T-helper 2 cell treated with Interferon-gamma antibody and Interleukin-4, amounts not matched to agents 100 ng/mL and 5 ng/mL, for 36 hours (primary cell): Measurements from ENCODE around the gene GPR153. TPM values are rescaled to one million over a fixed set of nuclear protein-coding genes. Genes with fewer than 3 reads are reported as not detected.

ENCODE experiments used
- intact Hi-C: fragments of 100-400 bp; cut with micrococcal nuclease; formaldehyde crosslinking; loops from one replicate; pipeline ENCODE4 v1.15.1; 2023
- total RNA-seq: library from RNA; stranded (reverse); gene quantifications from 2 replicates; pipeline ENCODE4 v1.2.3, GENCODE V29; 2022

GPR153 gene
- total RNA-seq, 1 donor from 2014 or later = 0.50 TPM

GRCh38 chr1:6287029-6287428 lies 26.1 kb upstream of the GPR153 start:
- intact Hi-C loops = no loop called here

GRCh38 chr1:6286266-6286665 lies 25.4 kb upstream of the GPR153 start:
- intact Hi-C loops = no loop called here

GRCh38 chr1:6285336-6285735 lies 24.4 kb upstream of the GPR153 start:
- intact Hi-C loops = no loop called here

GRCh38 chr1:6282577-6283270 lies 21.8 kb upstream of the GPR153 start:
- intact Hi-C loops = no loop called here

- intact Hi-C loops = no loop called here
These were observed 20.9 kb upstream of the GPR153 start for GRCh38 chr1:6281511-6282402.

GRCh38 chr1:6280761-6281451 lies 20.0 kb upstream of the GPR153 start:
- intact Hi-C loops = no loop called here

- intact Hi-C loops = no loop called here
These were observed 18.9 kb upstream of the GPR153 start for GRCh38 chr1:6279613-6280383.

GRCh38 chr1:6279066-6279465 lies 18.2 kb upstream of the GPR153 start:
- intact Hi-C loops = no loop called here

GRCh38 chr1:6278263-6278662 lies 17.4 kb upstream of the GPR153 start:
- intact Hi-C loops = no loop called here

- intact Hi-C loops = no loop called here
These were observed 16.1 kb upstream of the GPR153 start for GRCh38 chr1:6276811-6277555.

- intact Hi-C loops = no loop called here
These were observed 15.2 kb upstream of the GPR153 start for GRCh38 chr1:6275826-6276782.

- intact Hi-C loops = no loop called here
These were observed 13.8 kb upstream of the GPR153 start for GRCh38 chr1:6274622-6275139.

- intact Hi-C loops = no loop called here
These were observed 13.2 kb upstream of the GPR153 start for GRCh38 chr1:6274102-6274501.

GRCh38 chr1:6273380-6273891 lies 12.5 kb upstream of the GPR153 start:
- intact Hi-C loops = no loop called here

GRCh38 chr1:6272868-6273267 lies 12.0 kb upstream of the GPR153 start:
- intact Hi-C loops = no loop called here

GRCh38 chr1:6272452-6272851 lies 11.6 kb upstream of the GPR153 start:
- intact Hi-C loops = no loop called here

GRCh38 chr1:6271554-6271953 lies 10.7 kb upstream of the GPR153 start:
- intact Hi-C loops = no loop called here

- intact Hi-C loops = no loop called here
These were observed 10.1 kb upstream of the GPR153 start for GRCh38 chr1:6271006-6271405.

- intact Hi-C loops = no loop called here
These were observed 9.5 kb upstream of the GPR153 start for GRCh38 chr1:6270401-6270800.
